SU-DHL-6 (cell line): ENCODE measurements around the gene NFKBIA.

ENCODE experiments used
- EZH2phosphoT487 ChIP-seq: fragments of 200-600 bp; sonication (generic), shearing (Covaris generic); conservative IDR thresholded peaks from 2 replicates; pipeline ENCODE4 v1.6.1; 2018; ENCODE audit warnings: mild to moderate bottlenecking, antibody characterized with exemption, low read length, moderate library complexity, mixed read lengths
- TF ChIP-seq, protein P1 (sequence below): fragments of 200-600 bp; sonication (generic); IDR thresholded peaks from one replicate; pipeline ENCODE4 v1.5.1; 2017; ENCODE audit warnings: antibody characterized with exemption, mild to moderate bottlenecking, low read length, moderate library complexity; ENCODE audit not compliant: insufficient read depth, poor library complexity, severe bottlenecking

DNA sequence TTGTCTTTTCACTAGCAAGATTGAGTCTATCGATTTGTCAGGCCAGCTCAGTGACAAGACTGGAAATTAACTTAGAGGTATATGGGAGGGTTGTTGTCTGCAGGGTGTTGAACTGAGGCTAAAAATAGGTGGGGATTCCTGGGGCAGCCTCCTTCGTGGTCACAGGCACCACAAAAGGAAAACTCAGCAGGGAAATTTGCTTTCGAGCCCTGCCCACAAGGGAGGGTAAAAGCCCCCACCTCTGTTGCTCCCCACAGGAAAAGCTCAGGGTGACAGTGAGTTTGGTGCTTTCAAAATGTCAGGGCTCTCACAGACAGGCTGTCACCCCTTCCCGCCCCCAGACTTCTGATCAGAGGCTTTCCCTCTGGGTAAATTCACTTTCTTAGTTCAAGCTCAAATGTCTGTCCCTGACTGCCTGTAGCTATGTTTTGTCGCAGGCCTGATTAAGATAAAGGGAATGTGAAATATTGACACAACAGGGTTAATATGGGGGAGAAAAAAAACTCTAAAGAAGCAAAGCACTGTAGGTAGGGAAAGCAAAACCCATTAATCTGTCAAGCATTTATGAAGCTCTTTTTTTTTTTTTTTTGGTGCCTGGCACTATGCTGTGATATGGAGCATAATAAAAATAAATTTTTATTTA, 11.7 kb upstream of the NFKBIA start:
- TF ChIP-seq, protein P1, sequence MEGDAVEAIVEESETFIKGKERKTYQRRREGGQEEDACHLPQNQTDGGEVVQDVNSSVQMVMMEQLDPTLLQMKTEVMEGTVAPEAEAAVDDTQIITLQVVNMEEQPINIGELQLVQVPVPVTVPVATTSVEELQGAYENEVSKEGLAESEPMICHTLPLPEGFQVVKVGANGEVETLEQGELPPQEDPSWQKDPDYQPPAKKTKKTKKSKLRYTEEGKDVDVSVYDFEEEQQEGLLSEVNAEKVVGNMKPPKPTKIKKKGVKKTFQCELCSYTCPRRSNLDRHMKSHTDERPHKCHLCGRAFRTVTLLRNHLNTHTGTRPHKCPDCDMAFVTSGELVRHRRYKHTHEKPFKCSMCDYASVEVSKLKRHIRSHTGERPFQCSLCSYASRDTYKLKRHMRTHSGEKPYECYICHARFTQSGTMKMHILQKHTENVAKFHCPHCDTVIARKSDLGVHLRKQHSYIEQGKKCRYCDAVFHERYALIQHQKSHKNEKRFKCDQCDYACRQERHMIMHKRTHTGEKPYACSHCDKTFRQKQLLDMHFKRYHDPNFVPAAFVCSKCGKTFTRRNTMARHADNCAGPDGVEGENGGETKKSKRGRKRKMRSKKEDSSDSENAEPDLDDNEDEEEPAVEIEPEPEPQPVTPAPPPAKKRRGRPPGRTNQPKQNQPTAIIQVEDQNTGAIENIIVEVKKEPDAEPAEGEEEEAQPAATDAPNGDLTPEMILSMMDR = no peak
- no peak for TF ChIP-seq EZH2phosphoT487
